Peyer's patch (tissue), 4 donors: Measurements from ENCODE around the gene KCNA10. TPM values are rescaled to one million over a fixed set of nuclear protein-coding genes. Genes with fewer than 3 reads are reported as not detected.

Source experiments
- DNase-seq, 3 donors: peaks; one replicate each; pipeline ENCODE4 v3.0.0-alpha.2; 2017 to 2019
- H3K27ac ChIP-seq, 4 donors: fragments of 200-600 bp; sonication (generic); one replicate each; pipeline ENCODE4 v1.5.1; 2016 to 2019
- H3K27me3 ChIP-seq, 2 donors: fragments of 200-600 bp; sonication (generic); one replicate each; pipeline ENCODE4 v1.5.1; 2019
- H3K36me3 ChIP-seq, 3 donors: fragments of 200-600 bp; sonication (generic); one replicate each; pipeline ENCODE4 v1.5.1; 2016 to 2019
- H3K4me1 ChIP-seq, 4 donors: fragments of 200-600 bp; sonication (generic); one replicate each; pipeline ENCODE4 v1.5.1; 2016 to 2019
- H3K4me3 ChIP-seq, 4 donors: fragments of 200-600 bp; sonication (generic); 1 replicate in 3 of 4; 2 replicates in 1 of 4; pipeline ENCODE4 v1.5.1; 2016 to 2019; ENCODE audit warnings: mild to moderate bottlenecking in 1 of 4
- H3K9me3 ChIP-seq, 4 donors: fragments of 200-600 bp; sonication (generic); one replicate each; pipeline ENCODE4 v1.5.1; 2016 to 2019; ENCODE audit warnings: mild to moderate bottlenecking in 1 of 4
- POLR2A ChIP-seq, 2 donors: fragments of 450-650 bp; IDR thresholded peaks; one replicate each; pipeline ENCODE4 v1.5.1; 2017; ENCODE audit warnings: antibody characterized with exemption in 2 of 2, mild to moderate bottlenecking in 2 of 2, moderate library complexity in 2 of 2
- total RNA-seq, 4 donors: library from RNA; depleted of rRNA; stranded (reverse); fragments of >200 nt; gene quantifications; one replicate each; pipeline ENCODE4 v1.1.0, GENCODE V29; 2016
- TF ChIP-seq, protein P1 (sequence below), 6 experiments: fragments of 450-650 bp in 4 of 6; fragments of 200-600 bp in 2 of 6; sonication (generic) in 1 of 6; IDR thresholded peaks; one replicate each; pipeline ENCODE4 v1.5.1; 2017 to 2019; ENCODE audit warnings: antibody characterized with exemption in 6 of 6, mild to moderate bottlenecking in 3 of 6, moderate library complexity in 1 of 6

KCNA10 gene
- total RNA-seq, 4 donors from 2014 or later: not detected

DNA sequence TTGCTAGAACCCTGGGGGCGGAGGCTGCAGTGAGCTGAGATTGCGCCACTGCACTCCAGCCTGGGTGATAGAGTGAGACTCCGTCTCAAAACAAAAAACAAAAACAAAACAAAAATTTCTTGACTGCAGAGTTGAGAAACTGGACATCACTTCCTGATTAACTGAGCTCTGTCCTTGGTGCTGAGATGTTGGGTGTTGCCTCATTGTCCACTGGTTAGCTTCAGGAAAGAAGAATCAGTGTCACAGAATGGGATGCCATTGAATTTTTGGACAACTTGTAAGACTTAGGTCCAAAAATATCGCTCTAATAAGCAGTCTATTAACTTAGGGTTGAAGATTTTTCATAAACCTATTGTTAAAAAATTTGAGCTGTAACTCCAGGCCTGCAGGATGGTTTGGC is 23.8 kb upstream of the KCNA10 start:
- TF ChIP-seq POLR2A (IDR thresholded peaks at IDR 0.05): no peak
- TF ChIP-seq, protein P1, sequence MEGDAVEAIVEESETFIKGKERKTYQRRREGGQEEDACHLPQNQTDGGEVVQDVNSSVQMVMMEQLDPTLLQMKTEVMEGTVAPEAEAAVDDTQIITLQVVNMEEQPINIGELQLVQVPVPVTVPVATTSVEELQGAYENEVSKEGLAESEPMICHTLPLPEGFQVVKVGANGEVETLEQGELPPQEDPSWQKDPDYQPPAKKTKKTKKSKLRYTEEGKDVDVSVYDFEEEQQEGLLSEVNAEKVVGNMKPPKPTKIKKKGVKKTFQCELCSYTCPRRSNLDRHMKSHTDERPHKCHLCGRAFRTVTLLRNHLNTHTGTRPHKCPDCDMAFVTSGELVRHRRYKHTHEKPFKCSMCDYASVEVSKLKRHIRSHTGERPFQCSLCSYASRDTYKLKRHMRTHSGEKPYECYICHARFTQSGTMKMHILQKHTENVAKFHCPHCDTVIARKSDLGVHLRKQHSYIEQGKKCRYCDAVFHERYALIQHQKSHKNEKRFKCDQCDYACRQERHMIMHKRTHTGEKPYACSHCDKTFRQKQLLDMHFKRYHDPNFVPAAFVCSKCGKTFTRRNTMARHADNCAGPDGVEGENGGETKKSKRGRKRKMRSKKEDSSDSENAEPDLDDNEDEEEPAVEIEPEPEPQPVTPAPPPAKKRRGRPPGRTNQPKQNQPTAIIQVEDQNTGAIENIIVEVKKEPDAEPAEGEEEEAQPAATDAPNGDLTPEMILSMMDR (IDR thresholded peaks at IDR 0.05): no peak
- Histone ChIP-seq H3K4me3 (no peak overlapping the region), H3K36me3 (no peaks in the 10 kb centered on the region), H3K27ac (no peak overlapping the region), H3K27me3 (no peaks in the 10 kb centered on the region), H3K4me1 (no peaks in the 10 kb centered on the region), H3K9me3 (no peaks in the 10 kb centered on the region)
- no peak for DNase-seq

DNA sequence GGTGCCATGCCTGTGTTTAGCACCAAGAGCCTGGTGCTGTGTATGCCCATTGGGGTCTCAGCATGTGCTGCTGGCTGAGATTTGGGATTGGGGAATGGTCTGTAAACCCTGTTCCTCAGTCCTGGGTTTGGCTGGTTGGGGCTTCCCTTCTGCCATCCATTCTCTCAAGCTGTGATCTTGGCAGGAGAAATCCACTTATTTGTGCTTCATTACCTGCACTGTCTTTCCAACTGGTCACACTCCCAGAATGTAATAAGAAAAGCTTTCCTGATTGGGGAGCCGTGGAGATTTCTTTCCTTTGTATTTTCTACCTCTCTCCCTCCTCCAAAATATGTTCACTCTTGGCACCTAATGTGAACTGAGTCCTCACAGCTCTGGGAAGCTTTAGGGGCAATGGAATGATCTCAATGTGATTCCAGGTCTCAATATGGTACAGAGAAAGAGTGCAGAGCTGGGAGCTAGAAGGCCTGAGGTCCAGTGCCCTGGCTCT is 23.0 kb upstream of the KCNA10 start:
- DNase-seq: no peak
- Histone ChIP-seq H3K4me3 (no peak overlapping the region), H3K27me3 (no peaks in the 10 kb centered on the region), H3K4me1 (no peaks in the 10 kb centered on the region), H3K27ac (no peak overlapping the region), H3K9me3 (no peaks in the 10 kb centered on the region), H3K36me3 (no peaks in the 10 kb centered on the region)
- no peak for TF ChIP-seq POLR2A (IDR thresholded peaks at IDR 0.05)
- TF ChIP-seq, protein P1 (IDR thresholded peaks at IDR 0.05): no peak

DNA sequence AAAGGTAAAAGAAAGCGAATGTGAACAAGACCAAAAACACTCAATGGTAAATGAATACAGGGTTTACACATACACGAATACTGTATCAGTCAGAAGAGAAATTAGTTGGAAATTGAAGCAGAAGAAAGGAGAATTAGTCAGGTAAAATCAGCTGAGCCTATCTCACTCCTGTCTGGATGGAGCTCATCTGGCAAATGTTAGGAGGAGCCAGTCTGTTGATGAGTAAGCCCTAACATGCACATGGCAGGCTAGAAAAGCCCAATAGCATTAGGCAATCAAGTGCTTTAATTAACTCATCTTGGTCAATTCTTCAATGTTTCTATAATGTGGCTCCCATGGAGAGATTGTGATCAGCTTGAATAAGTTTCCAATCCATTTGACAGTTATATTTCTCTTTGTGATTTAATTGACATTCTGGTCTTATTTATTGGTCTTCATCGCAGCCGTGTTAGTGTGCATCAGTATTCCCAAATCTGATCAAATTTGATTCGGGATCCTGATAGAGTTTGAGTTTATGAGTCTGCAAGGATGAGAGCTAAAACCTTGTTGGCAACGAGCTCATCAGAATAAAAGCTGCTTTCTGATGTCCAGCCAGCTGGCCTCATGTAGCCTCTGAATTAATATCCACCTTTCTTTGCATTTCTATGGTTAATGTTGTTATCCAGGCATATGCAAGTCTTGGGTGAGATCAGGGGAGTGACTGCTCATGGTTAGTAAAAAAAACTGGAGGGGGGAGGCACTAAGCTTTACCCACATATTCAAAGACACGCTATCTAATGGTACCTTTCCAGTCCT is 22.1 kb upstream of the KCNA10 start:
- Histone ChIP-seq H3K4me3 (no peak overlapping the region), H3K9me3 (no peaks in the 10 kb centered on the region), H3K27me3 (no peaks in the 10 kb centered on the region), H3K36me3 (no peaks in the 10 kb centered on the region), H3K27ac (no peak overlapping the region), H3K4me1 (no peaks in the 10 kb centered on the region)
- DNase-seq: no peak
- TF ChIP-seq, protein P1 (IDR thresholded peaks at IDR 0.05): no peak
- TF ChIP-seq POLR2A (IDR thresholded peaks at IDR 0.05): no peak

DNA sequence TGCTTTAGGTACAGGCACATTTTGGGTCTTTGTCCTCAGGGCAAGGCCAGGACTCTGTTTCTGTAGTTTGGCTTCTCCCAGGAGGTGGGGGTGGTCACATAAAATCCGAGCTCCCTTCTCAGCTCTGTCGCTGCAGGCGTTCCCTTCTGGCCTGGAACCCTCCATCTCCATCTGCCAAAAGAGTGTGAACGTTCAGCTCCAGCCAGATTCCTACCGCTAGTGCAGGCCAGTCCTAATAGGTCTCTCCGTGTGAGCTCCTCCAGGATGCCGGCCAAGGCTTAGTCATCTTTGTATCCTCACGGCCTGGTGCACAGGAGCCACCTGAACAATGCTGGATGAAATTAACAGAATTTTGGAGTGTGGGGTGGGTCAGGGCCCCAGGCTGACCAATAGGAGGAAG is 19.9 kb upstream of the KCNA10 start:
- Histone ChIP-seq H3K36me3 (no peaks in the 10 kb centered on the region), H3K9me3 (no peaks in the 10 kb centered on the region), H3K27ac (no peak overlapping the region), H3K27me3 (no peaks in the 10 kb centered on the region), H3K4me1 (no peaks in the 10 kb centered on the region), H3K4me3 (no peak overlapping the region)
- TF ChIP-seq, protein P1 (IDR thresholded peaks at IDR 0.05): no peak
- no peak for TF ChIP-seq POLR2A (IDR thresholded peaks at IDR 0.05)
- no peak for DNase-seq

DNA sequence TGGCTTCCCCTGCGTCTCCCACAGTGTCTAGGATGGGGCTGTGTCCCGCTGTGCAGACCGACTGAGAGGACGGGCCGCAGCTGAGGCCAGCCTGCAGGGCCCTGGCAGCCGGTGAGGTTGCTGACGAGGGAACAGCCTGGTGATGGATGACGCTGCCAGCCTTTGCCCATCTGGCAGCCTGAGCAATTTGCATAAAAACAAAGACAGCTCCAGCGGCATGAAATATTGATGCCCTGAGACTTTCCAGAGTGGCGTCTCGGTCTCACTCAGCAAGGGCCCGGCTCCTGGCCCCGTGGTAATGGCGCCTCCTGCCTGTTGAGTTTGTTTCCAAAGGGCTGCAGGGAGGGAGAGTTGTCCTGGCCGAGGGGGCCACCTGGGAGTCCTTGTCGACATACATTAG is 19.1 kb upstream of the KCNA10 start:
- DNase-seq: no peak

More for the DNA sequence above, 19.1 kb upstream of the KCNA10 start:
- Histone ChIP-seq H3K27ac (no peak overlapping the region), H3K9me3 (no peaks in the 10 kb centered on the region), H3K27me3 (no peaks in the 10 kb centered on the region), H3K4me3 (no peak overlapping the region), H3K4me1 (no peaks in the 10 kb centered on the region), H3K36me3 (no peaks in the 10 kb centered on the region)
- TF ChIP-seq POLR2A (IDR thresholded peaks at IDR 0.05): no peak
- TF ChIP-seq, protein P1 (IDR thresholded peaks at IDR 0.05): no peak
